A172 (cell line): ENCODE data around the gene ARFGAP2. TPM values are rescaled to one million over a fixed set of nuclear protein-coding genes. Genes with fewer than 3 reads are reported as not detected.

Source experiments
- DNase-seq: peaks from one replicate; pipeline ENCODE4 v3.0.0-alpha.2; 2015; ENCODE audit warnings: low spot score
- total RNA-seq: library from RNA; depleted of rRNA; stranded (reverse); fragments of >200 nt; shearing (Covaris generic); gene quantifications from 2 replicates; pipeline ENCODE4 v1.2.3, GENCODE V29; 2014

The ARFGAP2 gene
- total RNA-seq, 1 experiment from 2014 or later = 106 TPM

- no peak for DNase-seq
These were observed 5.4 kb downstream of the ARFGAP2 start for GRCh38 chr11:47171061-47171838.

GRCh38 chr11:47166368-47166767 is 10.3 kb downstream of the ARFGAP2 start:
- no peak for DNase-seq

GRCh38 chr11:47165253-47165840 is 11.3 kb downstream of the ARFGAP2 start:
- no peak for DNase-seq

- DNase-seq = no peak
These were observed 12.4 kb downstream of the ARFGAP2 start for GRCh38 chr11:47164321-47164720.

- DNase-seq = no peak
These were observed 12.8 kb downstream of the ARFGAP2 start for GRCh38 chr11:47163898-47164297.

GRCh38 chr11:47163193-47163592 is 13.5 kb downstream of the ARFGAP2 start:
- DNase-seq = no peak

- no peak for DNase-seq
These were observed 14.3 kb downstream of the ARFGAP2 start for GRCh38 chr11:47162426-47162825.

GRCh38 chr11:47161890-47162289 is 14.8 kb downstream of the ARFGAP2 start:
- DNase-seq = no peak

- peak; percentile 69 for DNase-seq
These were observed 15.4 kb downstream of the ARFGAP2 start for GRCh38 chr11:47161134-47161854.

- DNase-seq = no peak
These were observed 15.9 kb downstream of the ARFGAP2 start for GRCh38 chr11:47160753-47161133.

- DNase-seq = no peak
These were observed 18.4 kb downstream of the ARFGAP2 start for GRCh38 chr11:47158242-47158641.

GRCh38 chr11:47157805-47158204 is 18.9 kb downstream of the ARFGAP2 start:
- no peak for DNase-seq

- DNase-seq = no peak
These were observed 19.7 kb downstream of the ARFGAP2 start for GRCh38 chr11:47156951-47157350.

- DNase-seq = no peak
These were observed 20.3 kb downstream of the ARFGAP2 start for GRCh38 chr11:47156333-47156732.

- DNase-seq = no peak
These were observed 20.8 kb downstream of the ARFGAP2 start for GRCh38 chr11:47155879-47156278.

GRCh38 chr11:47154616-47155570 is 21.8 kb downstream of the ARFGAP2 start:
- DNase-seq = no peak

GRCh38 chr11:47152953-47153950 is 23.4 kb downstream of the ARFGAP2 start:
- DNase-seq = peak; percentile 81

GRCh38 chr11:47152126-47152952 is 24.3 kb downstream of the ARFGAP2 start:
- DNase-seq = no peak

- DNase-seq = no peak
These were observed 26.9 kb downstream of the ARFGAP2 start for GRCh38 chr11:47149782-47150181.
